CD4-positive, alpha-beta T cell treated with Interleukin-15 for 1 hour (primary cell): ENCODE data around the gene MAP1B.

Experiments used
- DNase-seq: peaks from one replicate; pipeline ENCODE4 v3.0.0-alpha.2; 2020

MAP1B gene

GRCh38 chr5:72256536-72256935 is 149.3 kb downstream of the MAP1B start:
- no peak for DNase-seq
